ENCODE measurements around the gene TNFSF15. TPM values are rescaled to one million over a fixed set of nuclear protein-coding genes. Genes with fewer than 3 reads are reported as not detected.

Gene TNFSF15
- total RNA-seq, 1 donor from 2014 or later, result 0.11 TPM

GRCh38 chr9:114844766-114845165 is 38.9 kb upstream of the TNFSF15 start:
- TF ChIP-seq CTCF (IDR thresholded peaks at IDR 0.05; ENCODE audit: borderline replicate concordance), result no peak
- Histone ChIP-seq H3K27ac (replicated peaks) (no peak overlapping the region), H3K9me3 (replicated peaks) (no peaks in the 10 kb centered on the region), H3K4me3 (no peak overlapping the region), H3K27me3 (ENCODE audit: low read depth) (peaks cover under 1% of the 10 kb centered on the region), H3K36me3 (no peaks in the 10 kb centered on the region), H3K4me1 (no peaks in the 10 kb centered on the region)
- intact Hi-C loops (cut with micrococcal nuclease), result no loop called here
- DNase-seq, result no peak

GRCh38 chr9:114837923-114838322 is 32.1 kb upstream of the TNFSF15 start:
- no peaks in the 10 kb centered on the region for H3K36me3 ChIP-seq
- DNase-seq, result no peak
- intact Hi-C loops (cut with micrococcal nuclease), result no loop called here
- no peak for TF ChIP-seq CTCF (IDR thresholded peaks at IDR 0.05; ENCODE audit: borderline replicate concordance)
- H3K4me1 ChIP-seq, result no peaks in the 10 kb centered on the region
- no peaks in the 10 kb centered on the region for H3K9me3 ChIP-seq (replicated peaks)
- peaks cover 43% of the 10 kb centered on the region for H3K27me3 ChIP-seq (ENCODE audit: low read depth)
- no peak overlapping the region for H3K27ac ChIP-seq (replicated peaks)
- H3K4me3 ChIP-seq, result no peak overlapping the region

- intact Hi-C loops (cut with micrococcal nuclease), result no loop called here
- no peak for TF ChIP-seq CTCF (IDR thresholded peaks at IDR 0.05; ENCODE audit: borderline replicate concordance)
Observed at GRCh38 chr9:114836769-114837168, 30.9 kb upstream of the TNFSF15 start.

GRCh38 chr9:114834386-114834785 is 28.5 kb upstream of the TNFSF15 start:
- Histone ChIP-seq H3K27me3 (ENCODE audit: low read depth) (peaks cover 38% of the 10 kb centered on the region), H3K4me3 (no peak overlapping the region), H3K36me3 (no peaks in the 10 kb centered on the region), H3K4me1 (no peaks in the 10 kb centered on the region), H3K27ac (replicated peaks) (no peak overlapping the region), H3K9me3 (replicated peaks) (peaks cover 4% of the 10 kb centered on the region)
- TF ChIP-seq CTCF (IDR thresholded peaks at IDR 0.05; ENCODE audit: borderline replicate concordance), result no peak
- no peak for DNase-seq
- intact Hi-C loops (cut with micrococcal nuclease), result no loop called here

More at GRCh38 chr9:114836769-114837168, 30.9 kb upstream of the TNFSF15 start:
- no peaks in the 10 kb centered on the region for H3K4me1 ChIP-seq
- DNase-seq, result no peak
- H3K9me3 ChIP-seq (replicated peaks), result peaks cover 4% of the 10 kb centered on the region
- no peak overlapping the region for H3K27ac ChIP-seq (replicated peaks)
- peaks cover 43% of the 10 kb centered on the region for H3K27me3 ChIP-seq (ENCODE audit: low read depth)
- no peaks in the 10 kb centered on the region for H3K36me3 ChIP-seq
- H3K4me3 ChIP-seq, result no peak overlapping the region

- H3K4me3 ChIP-seq, result no peak overlapping the region
- TF ChIP-seq CTCF (IDR thresholded peaks at IDR 0.05; ENCODE audit: borderline replicate concordance), result no peak
- no peak for DNase-seq
- intact Hi-C loops (cut with micrococcal nuclease), result no loop called here
- H3K27me3 ChIP-seq (ENCODE audit: low read depth), result peaks cover 11% of the 10 kb centered on the region
- no peaks in the 10 kb centered on the region for H3K4me1 ChIP-seq
- peaks cover 4% of the 10 kb centered on the region for H3K9me3 ChIP-seq (replicated peaks)
- no peaks in the 10 kb centered on the region for H3K36me3 ChIP-seq
- H3K27ac ChIP-seq (replicated peaks), result no peak overlapping the region
Observed at GRCh38 chr9:114830546-114830945, 24.7 kb upstream of the TNFSF15 start.

Measured in left ventricle myocardium inferior (tissue), 1 donor.